H9 (cell line): ENCODE data around the gene TMEM26. TPM values are rescaled to one million over a fixed set of nuclear protein-coding genes. Genes with fewer than 3 reads are reported as not detected.

Experiments
- DNase-seq: peaks from one replicate; pipeline ENCODE4 v3.0.0-alpha.2; 2017
- H2AFZ ChIP-seq: one replicate; pipeline ENCODE4 v1.6.1; 2013; ENCODE audit warnings: mild to moderate bottlenecking, low read length, control low read depth, moderate library complexity
- H2AK5ac ChIP-seq: 2 replicates; pipeline ENCODE4 v1.6.1; 2013; ENCODE audit warnings: low read length, control low read depth, mixed read lengths; ENCODE audit not compliant: insufficient read length
- H2BK120ac ChIP-seq: one replicate; pipeline ENCODE4 v1.6.1; 2013; ENCODE audit warnings: low read depth, mild to moderate bottlenecking, low read length, control low read depth, inconsistent platforms; ENCODE audit not compliant: poor library complexity, severe bottlenecking
- H2BK12ac ChIP-seq: 2 replicates; pipeline ENCODE4 v1.6.1; 2013; ENCODE audit warnings: low read length, control low read depth, mixed read lengths, low read depth; ENCODE audit not compliant: insufficient read length
- H2BK15ac ChIP-seq: 2 replicates; pipeline ENCODE4 v1.6.1; 2013; ENCODE audit warnings: low read depth, low read length, control low read depth
- H2BK20ac ChIP-seq: one replicate; pipeline ENCODE4 v1.6.1; 2013; ENCODE audit warnings: low read depth, mild to moderate bottlenecking, low read length, control low read depth, inconsistent platforms; ENCODE audit not compliant: poor library complexity, severe bottlenecking
- H2BK5ac ChIP-seq: 2 replicates; pipeline ENCODE4 v1.6.1; 2013; ENCODE audit warnings: low read length, control low read depth, mixed read lengths; ENCODE audit not compliant: insufficient read length
- H3K14ac ChIP-seq: 2 replicates; pipeline ENCODE4 v1.6.1; 2013; ENCODE audit warnings: low read length, control low read depth; ENCODE audit not compliant: insufficient read depth
- H3K18ac ChIP-seq: 2 replicates; pipeline ENCODE4 v1.6.1; 2013; ENCODE audit warnings: low read depth, mild to moderate bottlenecking, mixed read lengths, low read length, control low read depth; ENCODE audit not compliant: insufficient read length
- H3K23ac ChIP-seq: 2 replicates; pipeline ENCODE4 v1.6.1; 2013; ENCODE audit warnings: low read length, control low read depth, mixed read lengths, low read depth; ENCODE audit not compliant: insufficient read length
- H3K23me2 ChIP-seq: 2 replicates; pipeline ENCODE4 v1.6.1; 2013; ENCODE audit warnings: low read depth, mild to moderate bottlenecking, mixed read lengths, low read length, control low read depth; ENCODE audit not compliant: insufficient read length, poor library complexity, severe bottlenecking
- H3K27ac ChIP-seq: 2 replicates; pipeline ENCODE4 v1.5.1; 2013; ENCODE audit warnings: low read length, control low read depth, mixed read lengths, low read depth; ENCODE audit not compliant: insufficient read length
- H3K27me3 ChIP-seq: 2 replicates; pipeline ENCODE4 v1.6.1; 2013; ENCODE audit warnings: low read length, control low read depth, inconsistent platforms; ENCODE audit not compliant: insufficient read depth
- H3K4ac ChIP-seq: 2 replicates; pipeline ENCODE4 v1.6.1; 2013; ENCODE audit warnings: low read depth, mild to moderate bottlenecking, control low read depth, inconsistent platforms, low read length, moderate library complexity
- H3K4me1 ChIP-seq: 2 replicates; pipeline ENCODE4 v1.6.1; 2013; ENCODE audit warnings: low read length, control low read depth, inconsistent platforms; ENCODE audit not compliant: insufficient read depth
- H3K4me2 ChIP-seq: 2 replicates; pipeline ENCODE4 v1.6.1; 2013; ENCODE audit warnings: low read length, control low read depth, mixed read lengths; ENCODE audit not compliant: insufficient read length, insufficient read depth
- H3K56ac ChIP-seq: 2 replicates; pipeline ENCODE4 v1.6.1; 2013; ENCODE audit warnings: low read depth, mild to moderate bottlenecking, mixed read lengths, low read length, control low read depth; ENCODE audit not compliant: insufficient read length
- H3K79me1 ChIP-seq: 2 replicates; pipeline ENCODE4 v1.6.1; 2013; ENCODE audit warnings: low read depth, mild to moderate bottlenecking, moderate library complexity, low read length, control low read depth, inconsistent platforms; ENCODE audit not compliant: insufficient read depth, poor library complexity, severe bottlenecking
- H3K79me2 ChIP-seq: 2 replicates; pipeline ENCODE4 v1.6.1; 2013; ENCODE audit warnings: low read length, control low read depth, inconsistent platforms; ENCODE audit not compliant: insufficient read depth
- H3K9ac ChIP-seq: 2 replicates; pipeline ENCODE4 v1.6.1; 2013; ENCODE audit warnings: low read length, control low read depth, mixed read lengths; ENCODE audit not compliant: insufficient read length; ENCODE audit errors: extremely low read depth
- H3K9me3 ChIP-seq: one replicate; pipeline ENCODE4 v1.6.1; 2013; ENCODE audit warnings: low read depth, low read length, inconsistent platforms; ENCODE audit not compliant: control insufficient read depth
- H3T11ph ChIP-seq: one replicate; pipeline ENCODE4 v1.6.1; 2013; ENCODE audit warnings: mild to moderate bottlenecking, low read length, control low read depth, inconsistent platforms
- H4K20me1 ChIP-seq: one replicate; pipeline ENCODE4 v1.6.1; 2013; ENCODE audit not compliant: control insufficient read depth, insufficient read length, insufficient read depth
- H4K5ac ChIP-seq: 2 replicates; pipeline ENCODE4 v1.6.1; 2013; ENCODE audit warnings: low read depth, mild to moderate bottlenecking, mixed read lengths, low read length, control low read depth; ENCODE audit not compliant: insufficient read length
- H4K8ac ChIP-seq: replicated peaks from 2 replicates; pipeline ENCODE4 v1.6.1; 2013; ENCODE audit warnings: low read length, control low read depth, mixed read lengths, low read depth; ENCODE audit not compliant: insufficient read length
- H4K91ac ChIP-seq: 2 replicates; pipeline ENCODE4 v1.6.1; 2013; ENCODE audit warnings: low read depth, mild to moderate bottlenecking, moderate library complexity, mixed read lengths, low read length, control low read depth; ENCODE audit not compliant: insufficient read length
- H3K27ac Mint-ChIP-seq, 3 experiments: 2 replicates in 2 of 3; 3 replicates in 1 of 3; pipeline ENCODE4 v1.8.0; 2020 to 2021; ENCODE audit warnings: mixed read lengths in 3 of 3, mild to moderate bottlenecking in 1 of 3, moderate library complexity in 1 of 3
- H3K27me3 Mint-ChIP-seq: 2 replicates; pipeline ENCODE4 v1.8.0; 2021; ENCODE audit warnings: low read depth, mild to moderate bottlenecking, moderate library complexity, mixed read lengths
- H3K36me3 Mint-ChIP-seq, 3 experiments: 2 replicates in 2 of 3; 3 replicates in 1 of 3; pipeline ENCODE4 v1.8.0; 2020 to 2021; ENCODE audit warnings: low read depth in 3 of 3, mixed read lengths in 3 of 3; ENCODE audit not compliant: insufficient read depth in 1 of 3
- H3K4me1 Mint-ChIP-seq, 2 experiments: 2 replicates each; pipeline ENCODE4 v1.8.0; 2020; ENCODE audit warnings: mixed read lengths in 2 of 2
- H3K4me3 Mint-ChIP-seq, 2 experiments: 2 replicates in 1 of 2; 3 replicates in 1 of 2; pipeline ENCODE4 v1.8.0; 2020 to 2021; ENCODE audit warnings: mild to moderate bottlenecking in 2 of 2, mixed read lengths in 2 of 2, moderate library complexity in 1 of 2
- H3K9me3 Mint-ChIP-seq, 2 experiments: 2 replicates in 1 of 2; 3 replicates in 1 of 2; pipeline ENCODE4 v1.8.0; 2020; ENCODE audit warnings: mild to moderate bottlenecking in 2 of 2, mixed read lengths in 2 of 2, moderate library complexity in 1 of 2
- CTCF ChIP-seq: fragments of 200-600 bp; sonication (generic); conservative IDR thresholded peaks from 3 replicates; pipeline ENCODE4 v1.8.0; 2021; ENCODE audit warnings: antibody characterized with exemption, mild to moderate bottlenecking
- WGBS: extraction: QIAGEN DNeasy Blood & Tissue Kit; methylation state at CpG from one replicate; pipeline ENCODE4 v1.1.7; 2013; ENCODE audit warnings: missing lambda C conversion rate, low lambda C conversion rate, mixed read lengths; ENCODE audit not compliant: insufficient read length; ENCODE audit errors: extremely low coverage; 5-methylcytosine and 5-hydroxymethylcytosine counted together
- total RNA-seq: library from RNA; stranded (reverse); gene quantifications from 2 replicates; pipeline ENCODE4 v1.2.1, GENCODE V29; 2021

Gene TMEM26
- total RNA-seq, 1 experiment from 2014 or later, result 0.15 TPM

GRCh38 chr10:61480208-61480607, 27.0 kb upstream of the TMEM26 start:
- Mint-ChIP-seq H3K27me3 (no peaks in the 10 kb centered on the region), H3K4me1 (peaks cover 39 to 42% of the 10 kb centered on the region in 2 experiments), H3K27ac (no peak overlapping the region; a peak in 2 of 7 replicates), H3K4me3 (no peak overlapping the region), H3K9me3 (peaks cover 13 to 14% of the 10 kb centered on the region in 2 experiments), H3K36me3 (peaks cover 3 to 15% (median 14%) of the 10 kb centered on the region in 3 experiments; a peak in 6 of 7 replicates)
- Histone ChIP-seq H3K27ac (no peak overlapping the region), H3K27me3 (no peaks in the 10 kb centered on the region), H3K23me2 (no peaks in the 10 kb centered on the region), H4K20me1 (no peaks in the 10 kb centered on the region), H3K18ac (no peak overlapping the region), H3K4me1 (peaks cover 11% of the 10 kb centered on the region; the same call in 1 of the 2 replicates), H4K8ac (no peak overlapping the region), H3K79me1 (no peaks in the 10 kb centered on the region), H3K23ac (no peak overlapping the region), H3K4ac (no peak overlapping the region), H4K5ac (no peak overlapping the region), H2BK12ac (no peak overlapping the region), H3K14ac (no peak overlapping the region), H3K9me3 (no peaks in the 10 kb centered on the region), H2BK20ac (no peak overlapping the region), H2BK15ac (no peak overlapping the region), H3K4me2 (no peak overlapping the region), H2AFZ (no peak overlapping the region), H4K91ac (no peak overlapping the region), H3K9ac (no peak overlapping the region), H2BK120ac (no peak overlapping the region), H3K56ac (no peak overlapping the region), H3K79me2 (no peaks in the 10 kb centered on the region), H3T11ph (no peak overlapping the region), H2AK5ac (no peak overlapping the region), H2BK5ac (no peak overlapping the region)
- no peak for TF ChIP-seq CTCF
- no peak for DNase-seq
- WGBS, result no CpG with 5 or more reads among the region's 2 CpGs
